Measurements from ENCODE around the gene TMEM140.
"Not testable (repeated sequence)": the region's sequence is repeated elsewhere in the genome, so short reads cannot be mapped to it uniquely, and the experiment has no call there.

DNA sequence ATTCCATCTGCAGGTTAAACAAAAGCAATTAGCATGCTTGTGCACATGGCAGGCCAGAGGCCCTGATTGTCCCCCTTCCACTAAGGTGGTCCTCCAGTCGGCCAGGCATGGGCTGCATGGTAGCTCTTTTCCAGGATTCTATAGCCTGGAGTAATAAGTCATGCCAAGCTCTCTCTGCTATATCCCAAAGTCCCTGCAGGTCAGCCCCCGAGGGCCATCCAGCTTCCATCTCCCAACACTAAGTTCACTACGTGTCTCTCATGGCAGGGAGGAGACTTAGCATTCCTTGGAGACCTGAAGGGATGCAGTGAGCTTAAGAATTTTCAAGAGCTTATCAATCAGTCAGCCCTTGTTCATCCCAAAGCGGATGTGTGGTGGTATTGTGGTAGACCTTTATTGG is 26.0 kb downstream of the TMEM140 start:
- not testable (repeated sequence) for TF ChIP-seq CTCF (conservative IDR thresholded peaks at IDR 0.05; ENCODE audit: low read depth, low read length); EZH2 (IDR thresholded peaks at IDR 0.05; ENCODE audit: borderline replicate concordance, low read depth, low read length, poor library complexity, severe bottlenecking)

Data from A673 (cell line).